Endothelial cell (in vitro differentiated cells): ENCODE measurements around the gene L1CAM. TPM values are rescaled to one million over a fixed set of nuclear protein-coding genes. Genes with fewer than 3 reads are reported as not detected.

Source experiments
- DNase-seq: peaks from one replicate; pipeline ENCODE4 v3.0.0; 2021; ENCODE audit warnings: low spot score
- H3K27ac Mint-ChIP-seq: one replicate; pipeline ENCODE4 v1.8.0; 2021; ENCODE audit warnings: mixed read lengths, inconsistent platforms; ENCODE audit not compliant: unreplicated experiment
- H3K27me3 Mint-ChIP-seq: one replicate; pipeline ENCODE4 v1.8.0; 2021; ENCODE audit warnings: mild to moderate bottlenecking, moderate library complexity, mixed read lengths, inconsistent platforms; ENCODE audit not compliant: unreplicated experiment
- H3K36me3 Mint-ChIP-seq: one replicate; pipeline ENCODE4 v1.8.0; 2021; ENCODE audit warnings: mild to moderate bottlenecking, low read depth, mixed read lengths, inconsistent platforms; ENCODE audit not compliant: unreplicated experiment
- H3K4me1 Mint-ChIP-seq: one replicate; pipeline ENCODE4 v1.8.0; 2021; ENCODE audit warnings: mild to moderate bottlenecking, mixed read lengths, inconsistent platforms; ENCODE audit not compliant: unreplicated experiment
- H3K4me3 Mint-ChIP-seq: one replicate; pipeline ENCODE4 v1.8.0; 2021; ENCODE audit warnings: mild to moderate bottlenecking, mixed read lengths, inconsistent platforms; ENCODE audit not compliant: unreplicated experiment
- H3K9me3 Mint-ChIP-seq: one replicate; pipeline ENCODE4 v1.8.0; 2021; ENCODE audit warnings: mixed read lengths, inconsistent platforms; ENCODE audit not compliant: unreplicated experiment
- CTCF ChIP-seq: fragments of 200-600 bp; sonication (generic); IDR thresholded peaks from one replicate; pipeline ENCODE4 v1.5.0; 2021; ENCODE audit warnings: antibody characterized with exemption; ENCODE audit not compliant: unreplicated experiment
- total RNA-seq: library from RNA; stranded (reverse); fragmentation: NEBNext Ultra II Directional; extraction: Animal tissue kit (Norgen Biotek cat#: 25700); gene quantifications from one replicate; pipeline ENCODE4 v1.2.1, GENCODE V29; 2021; ENCODE audit not compliant: unreplicated experiment

The L1CAM gene
- total RNA-seq, 1 donor from 2014 or later: 0.31 TPM

- DNase-seq: no peak
These were observed 22.6 kb downstream of the L1CAM start for GRCh38 chrX:153863251-153863991.

GRCh38 chrX:153862369-153863250, 23.4 kb downstream of the L1CAM start:
- H3K9me3 Mint-ChIP-seq: no peaks in the 10 kb centered on the region

More at GRCh38 chrX:153863251-153863991, 22.6 kb downstream of the L1CAM start:
- no peaks in the 10 kb centered on the region for H3K9me3 Mint-ChIP-seq
- no peaks in the 10 kb centered on the region for H3K4me1 Mint-ChIP-seq
- H3K4me3 Mint-ChIP-seq: no peak overlapping the region
- H3K27ac Mint-ChIP-seq: no peak overlapping the region
- no peaks in the 10 kb centered on the region for H3K36me3 Mint-ChIP-seq
- TF ChIP-seq CTCF: no peak
- H3K27me3 Mint-ChIP-seq: peaks cover 5% of the 10 kb centered on the region

GRCh38 chrX:153861733-153862310, 24.2 kb downstream of the L1CAM start:
- peaks cover 5% of the 10 kb centered on the region for H3K27me3 Mint-ChIP-seq
- no peak for TF ChIP-seq CTCF
- H3K27ac Mint-ChIP-seq: no peak overlapping the region
- H3K36me3 Mint-ChIP-seq: no peaks in the 10 kb centered on the region
- no peak for DNase-seq
- no peaks in the 10 kb centered on the region for H3K4me1 Mint-ChIP-seq
- H3K9me3 Mint-ChIP-seq: no peaks in the 10 kb centered on the region
- H3K4me3 Mint-ChIP-seq: no peak overlapping the region

More at GRCh38 chrX:153862369-153863250, 23.4 kb downstream of the L1CAM start:
- H3K4me1 Mint-ChIP-seq: no peaks in the 10 kb centered on the region
- peaks cover 5% of the 10 kb centered on the region for H3K27me3 Mint-ChIP-seq
- DNase-seq: no peak
- H3K36me3 Mint-ChIP-seq: no peaks in the 10 kb centered on the region
- H3K4me3 Mint-ChIP-seq: no peak overlapping the region
- H3K27ac Mint-ChIP-seq: no peak overlapping the region
- TF ChIP-seq CTCF: no peak

- Mint-ChIP-seq H3K36me3 (no peaks in the 10 kb centered on the region), H3K4me3 (no peak overlapping the region), H3K27ac (no peak overlapping the region), H3K9me3 (no peaks in the 10 kb centered on the region), H3K4me1 (no peaks in the 10 kb centered on the region), H3K27me3 (peaks cover 5% of the 10 kb centered on the region)
- no peak for DNase-seq
- TF ChIP-seq CTCF: no peak
These were observed 24.8 kb downstream of the L1CAM start for GRCh38 chrX:153861151-153861550.
